GM10248 (cell line): Measurements from ENCODE around the gene FKBP1A.

Source experiments
- CTCF ChIA-PET: fragments of 300-600 bp; sonication (Branson Sonifier 250); formaldehyde crosslinking; extraction: SDS; loops from one replicate; lab custom pipeline; 2021; ENCODE audit warnings: antibody characterized with exemption; lab: Yijun Ruan, JAX
- POLR2A ChIA-PET: fragments of 350-650 bp; sonication (Branson Sonifier 250); formaldehyde crosslinking; extraction: SDS; loops from one replicate; lab custom pipeline; 2020; ENCODE audit warnings: antibody characterized with exemption; lab: Yijun Ruan, JAX
- DNase-seq: peaks from one replicate; pipeline ENCODE4 v3.0.0; 2012; ENCODE audit errors: extremely low spot score
- CTCF ChIP-seq: IDR thresholded peaks from 2 replicates; pipeline ENCODE4 v1.5.1; 2012; ENCODE audit warnings: mild to moderate bottlenecking, low read depth; ENCODE audit errors: extremely low read depth, missing control alignments, control extremely low read depth

The FKBP1A gene

DNA sequence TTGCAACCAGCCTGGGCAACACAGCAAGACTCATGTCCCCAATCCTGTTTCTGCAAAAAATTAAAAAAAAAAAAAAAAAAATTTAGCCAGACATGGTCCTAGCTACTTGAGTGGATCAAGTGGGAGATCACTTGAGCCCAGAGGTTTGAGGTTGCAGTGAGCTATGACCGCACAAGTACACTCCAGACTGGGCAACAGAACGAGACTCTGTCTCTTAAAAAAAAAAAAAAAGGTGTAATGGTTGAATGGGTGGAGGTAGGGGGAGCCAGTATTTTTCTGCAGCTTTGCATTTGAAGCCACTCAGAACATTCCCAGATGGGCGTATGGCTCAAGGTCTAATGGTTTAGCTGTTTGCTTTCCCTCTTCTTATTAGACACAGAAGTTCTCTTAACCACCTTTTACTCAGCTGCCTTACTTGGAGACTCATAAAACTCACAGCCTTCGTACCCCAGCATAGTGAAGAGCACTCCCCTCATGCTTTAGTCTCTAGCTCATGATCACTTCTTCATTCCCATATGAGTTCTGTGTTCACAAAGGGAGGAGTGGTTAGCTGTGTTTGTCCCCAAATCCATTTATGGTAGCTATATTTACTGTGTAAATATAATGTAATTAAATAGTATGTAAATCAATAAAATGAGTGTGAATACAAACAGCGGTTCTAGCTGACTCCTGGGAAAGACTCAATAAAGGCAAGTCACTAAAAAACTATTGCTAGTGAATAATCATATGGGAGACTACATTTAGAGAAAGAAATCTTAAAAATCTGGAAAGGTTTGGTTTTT is 9.0 kb downstream of the FKBP1A start:
- no peak for TF ChIP-seq CTCF
- DNase-seq, result no peak
- ChIA-PET CTCF (interaction anchor here (1.0 to 2.3 kb wide), 3 partner anchors 14 to 62 kb away, joined by 3 to 4 read pairs (median 3); no protein-coding TSS in a partner anchor), POLR2A (no interaction called here)

- DNase-seq, result no peak
- POLR2A ChIA-PET, result interaction anchor here (1.0 kb wide), 1 partner anchor 9 kb away, joined by 3 read pairs; no protein-coding TSS in a partner anchor
- CTCF ChIA-PET, result interaction anchor here (0.7 to 3.8 kb wide), 5 partner anchors 8 to 274 kb away, joined by 3 to 25 read pairs (median 4); no protein-coding TSS in a partner anchor
- TF ChIP-seq CTCF, result no peak
Observed at GRCh38 chr20:1382670-1383069, 10.2 kb downstream of the FKBP1A start.

- CTCF ChIA-PET, result interaction anchor here (0.7 to 3.8 kb wide), 6 partner anchors 9 to 274 kb away, joined by 3 to 25 read pairs (median 4); no protein-coding TSS in a partner anchor
- POLR2A ChIA-PET, result interaction anchor here (1.0 kb wide), 1 partner anchor 10 kb away, joined by 3 read pairs; no protein-coding TSS in a partner anchor
- no peak for TF ChIP-seq CTCF
- no peak for DNase-seq
Observed at GRCh38 chr20:1381753-1382591, 10.9 kb downstream of the FKBP1A start.

DNA sequence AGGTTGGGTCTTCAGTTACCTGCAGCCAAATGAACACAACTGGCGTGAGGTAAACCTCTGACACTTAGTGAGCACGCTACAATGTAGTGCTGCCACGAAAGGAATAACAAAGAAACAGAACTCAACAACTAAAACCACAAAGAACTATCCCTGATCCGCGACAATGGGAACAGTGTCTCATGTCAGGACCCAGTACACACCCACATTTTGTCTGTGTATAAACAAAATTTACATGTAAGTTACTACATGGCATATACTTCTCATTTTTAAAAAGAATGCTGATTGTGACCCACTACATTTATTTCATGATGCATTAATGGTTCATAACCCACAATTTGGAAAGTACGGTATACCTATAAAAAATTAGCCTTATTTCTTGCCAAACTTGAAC is 14.1 kb downstream of the FKBP1A start:
- CTCF ChIA-PET, result interaction anchor here (0.9 to 3.8 kb wide), 2 partner anchors 12 to 26 kb away, joined by 3 to 25 read pairs; no protein-coding TSS in a partner anchor
- POLR2A ChIA-PET, result no interaction called here
- DNase-seq, result no peak
- TF ChIP-seq CTCF, result no peak

DNA sequence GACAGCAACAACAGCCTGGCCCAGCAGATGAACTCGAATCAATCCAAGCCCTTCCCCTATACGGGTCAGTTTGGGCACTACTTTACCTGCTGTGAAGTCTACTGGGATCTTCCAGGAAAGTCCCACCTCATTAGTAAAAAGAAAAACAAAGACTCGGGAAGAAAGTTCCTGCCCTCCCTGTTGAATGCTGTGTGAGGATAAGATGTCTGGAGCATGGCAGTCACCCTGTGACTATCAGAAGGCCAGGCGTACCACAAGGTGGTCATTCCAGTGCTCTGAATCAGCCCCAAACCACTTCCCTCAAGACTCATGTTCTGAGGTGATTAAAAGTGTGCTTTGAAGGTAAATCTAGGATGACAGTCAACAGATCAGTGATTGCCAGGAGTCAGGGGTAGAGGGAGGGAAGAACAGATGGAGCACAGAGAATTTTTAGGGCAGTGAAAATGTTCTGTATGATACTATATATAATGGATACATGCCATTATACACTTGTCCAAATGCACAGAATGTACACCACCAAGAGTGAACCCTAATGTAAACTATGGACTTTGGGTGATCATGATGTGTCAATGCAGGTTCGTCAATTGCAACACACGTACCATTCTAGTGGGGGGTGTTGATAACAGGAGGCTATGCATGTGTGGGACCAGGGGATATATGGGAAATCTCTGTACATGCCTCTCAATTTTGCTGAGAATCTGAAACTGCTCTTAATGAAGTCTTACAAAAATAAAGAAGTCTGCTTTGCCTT is 14.7 kb downstream of the FKBP1A start:
- ChIA-PET CTCF (interaction anchor here (0.9 to 2.4 kb wide), 2 partner anchors 8 to 11 kb away, joined by 3 to 8 read pairs; no protein-coding TSS in a partner anchor), POLR2A (interaction anchor here (1.8 to 2.4 kb wide), 2 partner anchors 14 to 53 kb away, joined by 7 to 15 read pairs; partner anchors contain the start of gene FKBP1A)
- no peak for TF ChIP-seq CTCF
- no peak for DNase-seq
